ENCODE measurements around the gene KRT79.

The KRT79 gene

DNA sequence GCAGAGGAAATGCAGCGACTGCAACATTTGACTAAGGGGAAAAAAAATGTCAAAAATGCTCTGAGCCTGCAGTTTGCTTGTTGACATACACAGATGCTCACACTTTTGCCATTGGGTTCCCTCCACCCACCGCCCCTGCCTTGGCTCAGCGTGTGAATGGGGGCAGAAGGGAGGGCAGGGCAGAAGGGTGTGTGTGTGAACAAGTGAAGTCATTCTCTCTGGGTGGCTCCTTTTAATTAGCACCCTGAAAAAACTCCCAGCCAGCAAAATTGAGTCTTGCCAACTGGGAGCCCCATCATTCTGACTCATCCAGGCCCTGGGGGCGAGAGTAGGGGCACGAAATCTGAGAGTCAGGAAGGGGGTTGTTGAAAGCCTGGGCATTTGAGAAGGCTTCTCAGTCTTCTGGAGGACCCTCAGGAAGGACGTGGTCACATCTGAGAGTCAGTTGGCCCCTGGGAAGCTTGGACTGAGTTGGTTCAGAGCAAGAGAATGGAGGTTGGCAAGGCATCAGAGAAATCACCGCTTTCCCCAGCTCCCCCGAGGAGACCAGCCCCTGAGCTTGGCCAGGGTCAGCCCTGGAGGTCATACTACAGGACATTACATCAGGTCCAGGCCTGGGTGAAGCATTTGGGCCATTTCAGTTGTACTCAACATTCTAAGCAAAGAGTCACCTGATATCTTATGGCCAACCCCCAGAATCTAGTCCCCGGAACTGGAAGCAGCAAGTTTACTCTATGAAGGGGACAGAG is 37.4 kb upstream of the KRT79 start:
- H4K20me1 ChIP-seq (ENCODE audit: control insufficient read depth, insufficient read depth, low read depth, low read length): no peaks in the 10 kb centered on the region
- no peaks in the 10 kb centered on the region for H3K9me2 ChIP-seq (replicated peaks; ENCODE audit: control insufficient read depth, low read length)
- H3K27me3 ChIP-seq (ENCODE audit: control insufficient read depth, low read length): peaks cover 15% of the 10 kb centered on the region
- H3F3A ChIP-seq (ENCODE audit: control insufficient read depth, insufficient read depth): no peaks in the 10 kb centered on the region
- no peaks in the 10 kb centered on the region for H3K9me3 ChIP-seq (ENCODE audit: control insufficient read depth, insufficient read depth, low read length)
- no peak overlapping the region for H3K4me2 ChIP-seq (ENCODE audit: low read length)
- no peaks in the 10 kb centered on the region for H3K79me2 ChIP-seq (ENCODE audit: control insufficient read depth, low read length)
- peaks cover 21% of the 10 kb centered on the region for H3K4me1 ChIP-seq (ENCODE audit: control insufficient read depth, low read length)
- no peak overlapping the region for H3K4me3 ChIP-seq (ENCODE audit: low read length)
- no peak overlapping the region for H3K27ac ChIP-seq (ENCODE audit: low read depth, low read length)
- TF ChIP-seq, protein P1, sequence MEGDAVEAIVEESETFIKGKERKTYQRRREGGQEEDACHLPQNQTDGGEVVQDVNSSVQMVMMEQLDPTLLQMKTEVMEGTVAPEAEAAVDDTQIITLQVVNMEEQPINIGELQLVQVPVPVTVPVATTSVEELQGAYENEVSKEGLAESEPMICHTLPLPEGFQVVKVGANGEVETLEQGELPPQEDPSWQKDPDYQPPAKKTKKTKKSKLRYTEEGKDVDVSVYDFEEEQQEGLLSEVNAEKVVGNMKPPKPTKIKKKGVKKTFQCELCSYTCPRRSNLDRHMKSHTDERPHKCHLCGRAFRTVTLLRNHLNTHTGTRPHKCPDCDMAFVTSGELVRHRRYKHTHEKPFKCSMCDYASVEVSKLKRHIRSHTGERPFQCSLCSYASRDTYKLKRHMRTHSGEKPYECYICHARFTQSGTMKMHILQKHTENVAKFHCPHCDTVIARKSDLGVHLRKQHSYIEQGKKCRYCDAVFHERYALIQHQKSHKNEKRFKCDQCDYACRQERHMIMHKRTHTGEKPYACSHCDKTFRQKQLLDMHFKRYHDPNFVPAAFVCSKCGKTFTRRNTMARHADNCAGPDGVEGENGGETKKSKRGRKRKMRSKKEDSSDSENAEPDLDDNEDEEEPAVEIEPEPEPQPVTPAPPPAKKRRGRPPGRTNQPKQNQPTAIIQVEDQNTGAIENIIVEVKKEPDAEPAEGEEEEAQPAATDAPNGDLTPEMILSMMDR (IDR thresholded peaks at IDR 0.05; ENCODE audit: low read depth, low read length, poor library complexity, severe bottlenecking): no peak
- no peak for TF ChIP-seq EZH2phosphoT487 (IDR thresholded peaks at IDR 0.05; ENCODE audit: borderline replicate concordance, low read length)
- H3K36me3 ChIP-seq (ENCODE audit: control insufficient read depth, low read length): no peaks in the 10 kb centered on the region

- peaks cover 15% of the 10 kb centered on the region for H3K27me3 ChIP-seq (ENCODE audit: control insufficient read depth, low read length)
- TF ChIP-seq, protein P1 (IDR thresholded peaks at IDR 0.05; ENCODE audit: low read depth, low read length, poor library complexity, severe bottlenecking): peak; percentile 99
- no peak for TF ChIP-seq EZH2phosphoT487 (IDR thresholded peaks at IDR 0.05; ENCODE audit: borderline replicate concordance, low read length)
- no peaks in the 10 kb centered on the region for H3K36me3 ChIP-seq (ENCODE audit: control insufficient read depth, low read length)
- H3K4me1 ChIP-seq (ENCODE audit: control insufficient read depth, low read length): peaks cover 21% of the 10 kb centered on the region
- H3K27ac ChIP-seq (ENCODE audit: low read depth, low read length): no peak overlapping the region
- H3K79me2 ChIP-seq (ENCODE audit: control insufficient read depth, low read length): no peaks in the 10 kb centered on the region
- no peaks in the 10 kb centered on the region for H3F3A ChIP-seq (ENCODE audit: control insufficient read depth, insufficient read depth)
- H3K4me3 ChIP-seq (ENCODE audit: low read length): peak overlapping the region; percentile 43
- H3K4me2 ChIP-seq (ENCODE audit: low read length): peak overlapping the region; percentile 55
- H4K20me1 ChIP-seq (ENCODE audit: control insufficient read depth, insufficient read depth, low read depth, low read length): no peaks in the 10 kb centered on the region
- H3K9me3 ChIP-seq (ENCODE audit: control insufficient read depth, insufficient read depth, low read length): no peaks in the 10 kb centered on the region
- no peaks in the 10 kb centered on the region for H3K9me2 ChIP-seq (replicated peaks; ENCODE audit: control insufficient read depth, low read length)
Observed at GRCh38 chr12:52870361-52871290, 36.5 kb upstream of the KRT79 start.

DNA sequence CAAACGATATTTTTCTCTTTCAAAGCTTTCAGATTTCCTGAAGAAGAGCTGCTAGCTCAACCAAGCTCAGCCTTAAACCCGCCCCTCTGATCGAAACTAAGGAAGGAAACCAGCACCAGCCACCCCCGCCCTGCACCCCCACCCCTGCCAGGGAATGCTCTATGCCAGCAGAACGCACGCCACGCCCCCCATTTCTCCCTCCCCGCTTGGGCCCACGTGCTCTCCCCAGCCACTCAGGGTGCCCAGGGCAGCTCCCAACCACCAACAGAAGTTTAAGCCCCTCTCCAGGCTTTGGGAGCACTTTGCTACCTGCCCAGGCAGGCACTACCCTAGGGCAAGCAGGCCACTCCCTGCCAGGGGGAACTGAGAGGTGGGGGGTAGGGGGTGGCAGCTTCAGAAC is 33.5 kb upstream of the KRT79 start:
- Histone ChIP-seq H3K27me3 (ENCODE audit: control insufficient read depth, low read length) (no peaks in the 10 kb centered on the region), H3F3A (ENCODE audit: control insufficient read depth, insufficient read depth) (no peaks in the 10 kb centered on the region), H3K9me2 (replicated peaks; ENCODE audit: control insufficient read depth, low read length) (no peaks in the 10 kb centered on the region), H4K20me1 (ENCODE audit: control insufficient read depth, insufficient read depth, low read depth, low read length) (no peaks in the 10 kb centered on the region), H3K9me3 (ENCODE audit: control insufficient read depth, insufficient read depth, low read length) (no peaks in the 10 kb centered on the region), H3K4me2 (ENCODE audit: low read length) (no peak overlapping the region), H3K4me1 (ENCODE audit: control insufficient read depth, low read length) (peaks cover 13% of the 10 kb centered on the region), H3K27ac (ENCODE audit: low read depth, low read length) (no peak overlapping the region), H3K4me3 (ENCODE audit: low read length) (no peak overlapping the region), H3K79me2 (ENCODE audit: control insufficient read depth, low read length) (no peaks in the 10 kb centered on the region), H3K36me3 (ENCODE audit: control insufficient read depth, low read length) (no peaks in the 10 kb centered on the region)
- TF ChIP-seq, protein P1 (IDR thresholded peaks at IDR 0.05; ENCODE audit: low read depth, low read length, poor library complexity, severe bottlenecking): no peak
- no peak for TF ChIP-seq EZH2phosphoT487 (IDR thresholded peaks at IDR 0.05; ENCODE audit: borderline replicate concordance, low read length)

Data from DOHH2 (cell line).